SK-N-SH treated with all-trans-retinoic acid at 6 μM for 48 hours (cell line): ENCODE measurements around the gene GPHN.

Source experiments
- ATAC-seq: fragments of 200-7000 bp; cut with Tn5 transposase; 3 replicates; pipeline ENCODE4 v1.9.1; 2020; ENCODE audit warnings: mild to moderate bottlenecking, moderate library complexity
- ARNTL ChIP-seq: fragments of 450-650 bp; formaldehyde crosslinking; IDR thresholded peaks from 2 replicates; pipeline ENCODE4 v1.5.0; 2020; ENCODE audit warnings: low read depth, mild to moderate bottlenecking, moderate library complexity, borderline replicate concordance
- BACH2 ChIP-seq: fragments of 250-450 bp; sonication (Bioruptor Pico); IDR thresholded peaks from 2 replicates; pipeline ENCODE4 v1.9.0; 2021; ENCODE audit warnings: mild to moderate bottlenecking, borderline replicate concordance
- CREB5 ChIP-seq: fragments of 250-450 bp; sonication (Bioruptor Pico); IDR thresholded peaks from 2 replicates; pipeline ENCODE4 v1.5.1; 2020; ENCODE audit warnings: low read depth, mild to moderate bottlenecking, moderate library complexity
- CSDC2 ChIP-seq: fragments of 250-450 bp; sonication (Bioruptor Pico); IDR thresholded peaks from 2 replicates; pipeline ENCODE4 v1.5.0; 2020; ENCODE audit warnings: mild to moderate bottlenecking, moderate library complexity
- CSRNP3 ChIP-seq: fragments of 250-450 bp; sonication (Bioruptor Pico); IDR thresholded peaks from 2 replicates; pipeline ENCODE4 v1.5.1; 2021; ENCODE audit warnings: mild to moderate bottlenecking, moderate library complexity
- GLIS3 ChIP-seq: fragments of 250-450 bp; sonication (Bioruptor Pico); IDR thresholded peaks from 2 replicates; pipeline ENCODE4 v1.5.0; 2020; ENCODE audit warnings: mild to moderate bottlenecking, moderate library complexity
- ISL1 ChIP-seq: fragments of 250-450 bp; sonication (Bioruptor Pico); IDR thresholded peaks from 2 replicates; pipeline ENCODE4 v2.1.2; 2022; ENCODE audit warnings: mild to moderate bottlenecking, moderate library complexity
- OSR1 ChIP-seq: fragments of 250-450 bp; sonication (Bioruptor Pico); IDR thresholded peaks from 2 replicates; pipeline ENCODE4 v1.8.0; 2022; ENCODE audit warnings: moderate library complexity, mild to moderate bottlenecking, inconsistent platforms
- POU6F1 ChIP-seq: fragments of 250-450 bp; sonication (Bioruptor Pico); IDR thresholded peaks from 2 replicates; pipeline ENCODE4 v1.8.0; 2021; ENCODE audit warnings: low read depth, mild to moderate bottlenecking, moderate library complexity, borderline replicate concordance
- PPARA ChIP-seq: fragments of 250-450 bp; sonication (Bioruptor Pico); IDR thresholded peaks from 2 replicates; pipeline ENCODE4 v1.5.0; 2020; ENCODE audit warnings: mild to moderate bottlenecking, borderline replicate concordance
- RARB ChIP-seq: fragments of 250-450 bp; sonication (Bioruptor Pico); IDR thresholded peaks from 2 replicates; pipeline ENCODE4 v1.8.0; 2021; ENCODE audit warnings: mild to moderate bottlenecking, moderate library complexity
- TCF4 ChIP-seq: fragments of 250-450 bp; sonication (Bioruptor Pico); IDR thresholded peaks from 2 replicates; pipeline ENCODE4 v1.8.0; 2021; ENCODE audit warnings: mild to moderate bottlenecking, moderate library complexity, borderline replicate concordance
- TSHZ2 ChIP-seq: fragments of 250-450 bp; sonication (Bioruptor Pico); IDR thresholded peaks from 2 replicates; pipeline ENCODE4 v1.5.0; 2020; ENCODE audit warnings: mild to moderate bottlenecking, moderate library complexity
- ZC3H10 ChIP-seq: fragments of 250-450 bp; sonication (Bioruptor Pico); IDR thresholded peaks from 2 replicates; pipeline ENCODE4 v1.5.1; 2021; ENCODE audit warnings: mild to moderate bottlenecking, moderate library complexity
- ZFP3 ChIP-seq: fragments of 250-450 bp; sonication (Bioruptor Pico); IDR thresholded peaks from 2 replicates; pipeline ENCODE4 v1.5.0; 2020; ENCODE audit warnings: mild to moderate bottlenecking, moderate library complexity
- ZFP30 ChIP-seq: fragments of 450-650 bp; formaldehyde crosslinking; IDR thresholded peaks from 2 replicates; pipeline ENCODE4 v1.5.0; 2022; ENCODE audit warnings: mild to moderate bottlenecking, moderate library complexity
- ZNF565 ChIP-seq: fragments of 450-650 bp; formaldehyde crosslinking; conservative IDR thresholded peaks from 2 replicates; pipeline ENCODE4 v1.5.0; 2020; ENCODE audit warnings: low read depth, mild to moderate bottlenecking, moderate library complexity
- ZNF70 ChIP-seq: fragments of 450-650 bp; formaldehyde crosslinking; IDR thresholded peaks from 2 replicates; pipeline ENCODE4 v1.5.0; 2020; ENCODE audit warnings: mild to moderate bottlenecking, moderate library complexity

GPHN gene

GRCh38 chr14:67173719-67174118 lies 665.8 kb downstream of the GPHN start:
- TF ChIP-seq ARNTL (CRISPR knock-in tag) = no peak
- no peak for TF ChIP-seq CREB5 (CRISPR knock-in tag)
- no peak for TF ChIP-seq CSRNP3 (CRISPR knock-in tag)
- TF ChIP-seq ZNF565 = no peak
- ATAC-seq = no peak

GRCh38 chr14:67186172-67186768 lies 678.3 kb downstream of the GPHN start:
- no peak for ATAC-seq

GRCh38 chr14:67186789-67187584 lies 679.0 kb downstream of the GPHN start:
- TF ChIP-seq PPARA (CRISPR knock-in tag) = no peak
- TF ChIP-seq ZFP30 (CRISPR knock-in tag) = no peak
- TF ChIP-seq BACH2 = no peak
- no peak for TF ChIP-seq ZNF70
- TF ChIP-seq ZNF565 = no peak
- no peak for TF ChIP-seq ZFP3 (CRISPR knock-in tag)
- no peak for TF ChIP-seq ZC3H10 (CRISPR knock-in tag)
- TF ChIP-seq CSDC2 (CRISPR knock-in tag) = no peak
- TF ChIP-seq POU6F1 (CRISPR knock-in tag) = no peak
- no peak for TF ChIP-seq OSR1 (CRISPR knock-in tag)
- TF ChIP-seq TSHZ2 (CRISPR knock-in tag) = no peak
- no peak for TF ChIP-seq RARB (CRISPR knock-in tag)
- TF ChIP-seq ISL1 (CRISPR knock-in tag) = no peak
- TF ChIP-seq ARNTL (CRISPR knock-in tag) = no peak
- no peak for TF ChIP-seq GLIS3 (CRISPR knock-in tag)
- peak; percentile 83 for ATAC-seq

More at GRCh38 chr14:67186172-67186768, 678.3 kb downstream of the GPHN start:
- TF ChIP-seq TSHZ2 (CRISPR knock-in tag) (no peak), TCF4 (CRISPR knock-in tag) (no peak), ARNTL (CRISPR knock-in tag) (no peak)
